Measurements from ENCODE around the gene POMT2. TPM values are rescaled to one million over a fixed set of nuclear protein-coding genes. Genes with fewer than 3 reads are reported as not detected.

The POMT2 gene
- total RNA-seq, 1 donor from 2014 or later = 46.8 TPM

DNA sequence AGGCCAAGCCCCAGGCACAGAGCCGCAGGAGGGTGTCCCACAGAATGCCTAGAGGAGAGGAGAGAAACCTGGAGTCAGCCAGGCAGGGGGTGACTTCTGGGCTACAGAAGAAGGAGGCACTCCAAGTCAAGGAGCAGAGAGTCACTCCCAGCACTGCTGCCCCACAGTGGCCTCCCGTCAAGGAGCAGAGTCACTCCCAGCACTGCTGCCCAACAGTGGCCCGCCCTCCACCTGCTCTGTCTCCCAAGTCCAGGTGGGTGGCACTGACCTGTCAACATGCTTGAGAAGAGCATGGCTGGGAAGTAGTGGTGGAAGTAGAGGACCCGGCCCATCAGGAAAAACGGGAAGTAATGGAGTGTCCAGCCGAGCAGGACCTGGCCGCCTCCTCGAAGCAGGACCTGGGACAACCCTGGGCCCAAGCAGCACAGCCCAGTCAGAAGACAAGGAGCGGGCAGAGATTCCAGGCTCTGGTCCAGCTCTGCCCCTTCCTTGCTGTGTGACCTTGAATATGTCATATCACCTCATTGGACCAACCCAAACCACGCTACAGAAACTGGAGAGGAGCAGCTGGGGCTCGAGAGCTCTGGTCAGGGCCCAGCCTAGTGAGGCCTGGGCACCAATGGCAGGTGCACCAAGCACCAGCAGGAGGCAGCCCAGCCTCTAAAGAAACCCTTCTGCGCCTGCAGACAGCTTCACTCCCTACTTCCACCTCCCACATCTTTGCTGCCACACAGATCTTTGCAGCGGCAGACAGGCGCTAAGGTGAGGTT is 42.0 kb downstream of the POMT2 start:
- H3K36me3 Mint-ChIP-seq (ENCODE audit: low read depth) = peaks cover 4% of the 10 kb centered on the region

DNA sequence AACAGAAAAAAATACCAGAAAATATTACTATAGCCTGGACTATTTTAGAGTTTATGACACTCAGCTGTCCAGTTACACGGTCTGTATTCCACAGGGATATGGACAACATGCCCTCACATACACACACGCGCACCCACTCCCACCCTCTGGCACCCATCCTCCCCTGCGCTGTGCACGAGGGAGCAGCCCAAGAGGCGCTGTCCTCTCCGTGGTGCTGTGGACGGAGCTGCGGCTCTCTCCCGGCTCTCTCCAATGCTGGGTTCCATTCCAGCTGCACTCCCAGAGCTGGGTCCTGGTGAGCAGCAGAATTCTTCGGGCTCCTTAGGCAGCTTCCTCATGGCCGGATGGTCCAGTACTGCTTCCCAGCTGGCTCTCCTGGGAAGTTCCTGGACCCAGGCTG is 43.7 kb downstream of the POMT2 start:
- H3K36me3 Mint-ChIP-seq (ENCODE audit: low read depth) = peaks cover 7% of the 10 kb centered on the region
- no peaks in the 10 kb centered on the region for H3K9me3 Mint-ChIP-seq
- TF ChIP-seq, protein P1, sequence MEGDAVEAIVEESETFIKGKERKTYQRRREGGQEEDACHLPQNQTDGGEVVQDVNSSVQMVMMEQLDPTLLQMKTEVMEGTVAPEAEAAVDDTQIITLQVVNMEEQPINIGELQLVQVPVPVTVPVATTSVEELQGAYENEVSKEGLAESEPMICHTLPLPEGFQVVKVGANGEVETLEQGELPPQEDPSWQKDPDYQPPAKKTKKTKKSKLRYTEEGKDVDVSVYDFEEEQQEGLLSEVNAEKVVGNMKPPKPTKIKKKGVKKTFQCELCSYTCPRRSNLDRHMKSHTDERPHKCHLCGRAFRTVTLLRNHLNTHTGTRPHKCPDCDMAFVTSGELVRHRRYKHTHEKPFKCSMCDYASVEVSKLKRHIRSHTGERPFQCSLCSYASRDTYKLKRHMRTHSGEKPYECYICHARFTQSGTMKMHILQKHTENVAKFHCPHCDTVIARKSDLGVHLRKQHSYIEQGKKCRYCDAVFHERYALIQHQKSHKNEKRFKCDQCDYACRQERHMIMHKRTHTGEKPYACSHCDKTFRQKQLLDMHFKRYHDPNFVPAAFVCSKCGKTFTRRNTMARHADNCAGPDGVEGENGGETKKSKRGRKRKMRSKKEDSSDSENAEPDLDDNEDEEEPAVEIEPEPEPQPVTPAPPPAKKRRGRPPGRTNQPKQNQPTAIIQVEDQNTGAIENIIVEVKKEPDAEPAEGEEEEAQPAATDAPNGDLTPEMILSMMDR (conservative IDR thresholded peaks at IDR 0.05) = no peak
- no peak for DNase-seq (ENCODE audit: low read depth, low spot score)
- H3K27ac Mint-ChIP-seq (ENCODE audit: unreplicated experiment) = no peak overlapping the region
- peaks cover 18% of the 10 kb centered on the region for H3K4me1 Mint-ChIP-seq
- no peak overlapping the region for H3K4me3 Mint-ChIP-seq
- H3K27me3 Mint-ChIP-seq (ENCODE audit: low read depth) = peaks cover 19% of the 10 kb centered on the region

More for the DNA sequence above, 42.0 kb downstream of the POMT2 start:
- Mint-ChIP-seq H3K4me3 (no peak overlapping the region), H3K27me3 (ENCODE audit: low read depth) (peaks cover 2% of the 10 kb centered on the region), H3K9me3 (no peaks in the 10 kb centered on the region), H3K27ac (ENCODE audit: unreplicated experiment) (no peak overlapping the region), H3K4me1 (peaks cover 31% of the 10 kb centered on the region)
- TF ChIP-seq, protein P1 (conservative IDR thresholded peaks at IDR 0.05) = no peak
- no peak for DNase-seq (ENCODE audit: low read depth, low spot score)

DNA sequence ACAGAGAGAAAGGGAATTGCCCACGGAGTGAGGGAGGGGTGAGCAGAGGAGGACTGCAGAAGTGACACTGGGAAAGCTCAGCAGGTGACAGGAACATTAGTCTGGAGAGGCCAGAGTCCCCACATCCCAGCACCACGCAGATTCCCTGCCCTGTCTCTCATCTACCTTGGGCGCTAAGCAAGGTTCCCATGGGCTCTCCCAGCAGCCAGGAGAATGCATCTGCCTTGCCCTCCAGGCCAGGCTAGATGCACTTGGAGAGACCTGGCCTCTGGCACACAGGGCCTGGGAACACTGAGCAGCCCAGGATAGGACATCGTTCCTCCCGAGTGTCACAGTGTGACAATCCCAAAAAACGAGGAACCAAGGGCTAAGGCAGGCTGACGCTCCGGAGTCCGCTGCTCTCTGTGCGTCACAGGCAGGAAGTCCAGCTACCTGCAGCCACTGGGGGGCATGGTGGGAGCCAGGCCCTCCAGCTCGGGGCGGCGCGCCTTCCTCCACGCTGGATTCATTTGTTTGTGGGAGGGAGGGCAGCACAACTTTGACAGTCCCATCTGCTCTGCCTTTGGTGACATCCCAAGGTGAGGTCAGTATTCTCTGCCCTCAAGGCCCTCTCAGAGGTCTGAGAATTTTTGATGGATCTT is 44.3 kb downstream of the POMT2 start:
- no peak overlapping the region for H3K4me3 Mint-ChIP-seq

DNA sequence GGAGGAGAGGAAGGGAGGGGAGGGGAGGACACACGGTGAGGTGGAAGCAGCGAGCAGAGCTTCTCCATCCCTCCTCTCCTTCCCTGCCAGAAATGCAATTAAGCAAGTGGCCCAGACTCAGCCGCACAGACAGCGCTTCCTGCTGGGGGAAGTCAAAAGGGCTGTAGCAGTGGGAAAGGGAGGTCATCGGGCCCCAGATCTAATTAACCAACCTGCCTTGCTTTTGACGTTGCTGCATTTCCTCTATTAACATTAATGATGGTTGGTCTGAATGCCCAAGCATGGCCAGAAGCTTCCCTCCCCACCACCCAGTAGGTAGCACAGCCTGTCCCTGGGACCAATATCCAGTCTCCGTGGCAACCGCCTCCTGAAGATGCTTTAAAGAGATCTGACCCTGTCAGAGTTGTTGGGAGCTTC is 45.1 kb downstream of the POMT2 start:
- Mint-ChIP-seq H3K9me3 (no peaks in the 10 kb centered on the region), H3K4me3 (no peak overlapping the region), H3K36me3 (ENCODE audit: low read depth) (peaks cover 7% of the 10 kb centered on the region), H3K4me1 (peaks cover 8% of the 10 kb centered on the region), H3K27ac (ENCODE audit: unreplicated experiment) (no peak overlapping the region), H3K27me3 (ENCODE audit: low read depth) (peaks cover 29% of the 10 kb centered on the region)
- no peak for DNase-seq (ENCODE audit: low read depth, low spot score)
- TF ChIP-seq, protein P1 (conservative IDR thresholded peaks at IDR 0.05) = no peak

More for the DNA sequence above, 44.3 kb downstream of the POMT2 start:
- Mint-ChIP-seq H3K4me1 (peaks cover 13% of the 10 kb centered on the region), H3K27ac (ENCODE audit: unreplicated experiment) (no peak overlapping the region), H3K9me3 (no peaks in the 10 kb centered on the region), H3K27me3 (ENCODE audit: low read depth) (peaks cover 24% of the 10 kb centered on the region), H3K36me3 (ENCODE audit: low read depth) (peaks cover 7% of the 10 kb centered on the region)
- no peak for DNase-seq (ENCODE audit: low read depth, low spot score)
- TF ChIP-seq, protein P1 (conservative IDR thresholded peaks at IDR 0.05) = no peak

DNA sequence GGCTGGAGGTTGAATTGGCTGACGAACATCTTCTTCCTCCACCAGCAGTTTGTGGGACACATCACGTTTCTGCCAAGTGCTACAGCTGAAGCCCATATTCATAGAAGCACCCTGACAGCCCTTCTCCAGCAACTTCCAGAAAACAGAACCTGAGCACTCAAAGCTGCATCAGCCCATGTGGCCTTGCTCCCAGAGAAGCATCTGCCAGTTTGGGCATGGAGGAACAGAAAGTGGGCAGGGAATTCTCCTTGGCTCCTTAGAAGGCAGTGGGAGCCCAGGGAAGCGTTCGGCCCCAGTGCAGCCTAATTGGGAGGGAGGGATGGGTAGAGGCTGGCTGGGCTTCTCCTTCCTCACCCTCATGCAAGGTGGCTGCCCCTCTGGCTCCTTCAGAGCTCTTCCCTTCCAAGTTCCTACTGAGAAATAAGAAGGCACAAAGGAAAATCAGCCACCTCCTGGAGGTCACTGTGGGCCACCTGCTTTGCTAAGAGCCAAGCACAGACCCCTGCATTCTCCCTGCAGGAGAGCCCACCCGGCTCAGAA is 45.6 kb downstream of the POMT2 start:
- no peak for DNase-seq (ENCODE audit: low read depth, low spot score)
- Mint-ChIP-seq H3K27ac (ENCODE audit: unreplicated experiment) (no peak overlapping the region), H3K4me1 (peaks cover 8% of the 10 kb centered on the region), H3K4me3 (no peak overlapping the region), H3K9me3 (no peaks in the 10 kb centered on the region), H3K27me3 (ENCODE audit: low read depth) (peaks cover 34% of the 10 kb centered on the region), H3K36me3 (ENCODE audit: low read depth) (peaks cover 5% of the 10 kb centered on the region)
- TF ChIP-seq, protein P1 (conservative IDR thresholded peaks at IDR 0.05) = no peak

All from neural crest cell (in vitro differentiated cells).